H9 (cell line): ENCODE measurements around the gene PDE2A. TPM values are rescaled to one million over a fixed set of nuclear protein-coding genes. Genes with fewer than 3 reads are reported as not detected.

ENCODE experiments used
- DNase-seq: peaks from one replicate; pipeline ENCODE4 v3.0.0-alpha.2; 2017
- H2AFZ ChIP-seq: one replicate; pipeline ENCODE4 v1.6.1; 2013; ENCODE audit warnings: mild to moderate bottlenecking, low read length, control low read depth, moderate library complexity
- H2AK5ac ChIP-seq: 2 replicates; pipeline ENCODE4 v1.6.1; 2013; ENCODE audit warnings: low read length, control low read depth, mixed read lengths; ENCODE audit not compliant: insufficient read length
- H2BK120ac ChIP-seq: one replicate; pipeline ENCODE4 v1.6.1; 2013; ENCODE audit warnings: low read depth, mild to moderate bottlenecking, low read length, control low read depth, inconsistent platforms; ENCODE audit not compliant: poor library complexity, severe bottlenecking
- H2BK12ac ChIP-seq: 2 replicates; pipeline ENCODE4 v1.6.1; 2013; ENCODE audit warnings: low read length, control low read depth, mixed read lengths, low read depth; ENCODE audit not compliant: insufficient read length
- H2BK15ac ChIP-seq: 2 replicates; pipeline ENCODE4 v1.6.1; 2013; ENCODE audit warnings: low read depth, low read length, control low read depth
- H2BK20ac ChIP-seq: one replicate; pipeline ENCODE4 v1.6.1; 2013; ENCODE audit warnings: low read depth, mild to moderate bottlenecking, low read length, control low read depth, inconsistent platforms; ENCODE audit not compliant: poor library complexity, severe bottlenecking
- H2BK5ac ChIP-seq: 2 replicates; pipeline ENCODE4 v1.6.1; 2013; ENCODE audit warnings: low read length, control low read depth, mixed read lengths; ENCODE audit not compliant: insufficient read length
- H3K14ac ChIP-seq: 2 replicates; pipeline ENCODE4 v1.6.1; 2013; ENCODE audit warnings: low read length, control low read depth; ENCODE audit not compliant: insufficient read depth
- H3K18ac ChIP-seq: 2 replicates; pipeline ENCODE4 v1.6.1; 2013; ENCODE audit warnings: low read depth, mild to moderate bottlenecking, mixed read lengths, low read length, control low read depth; ENCODE audit not compliant: insufficient read length
- H3K23ac ChIP-seq: 2 replicates; pipeline ENCODE4 v1.6.1; 2013; ENCODE audit warnings: low read length, control low read depth, mixed read lengths, low read depth; ENCODE audit not compliant: insufficient read length
- H3K23me2 ChIP-seq: 2 replicates; pipeline ENCODE4 v1.6.1; 2013; ENCODE audit warnings: low read depth, mild to moderate bottlenecking, mixed read lengths, low read length, control low read depth; ENCODE audit not compliant: insufficient read length, poor library complexity, severe bottlenecking
- H3K27ac ChIP-seq: 2 replicates; pipeline ENCODE4 v1.5.1; 2013; ENCODE audit warnings: low read length, control low read depth, mixed read lengths, low read depth; ENCODE audit not compliant: insufficient read length
- H3K27me3 ChIP-seq: 2 replicates; pipeline ENCODE4 v1.6.1; 2013; ENCODE audit warnings: low read length, control low read depth, inconsistent platforms; ENCODE audit not compliant: insufficient read depth
- H3K4ac ChIP-seq: 2 replicates; pipeline ENCODE4 v1.6.1; 2013; ENCODE audit warnings: low read depth, mild to moderate bottlenecking, control low read depth, inconsistent platforms, low read length, moderate library complexity
- H3K4me1 ChIP-seq: 2 replicates; pipeline ENCODE4 v1.6.1; 2013; ENCODE audit warnings: low read length, control low read depth, inconsistent platforms; ENCODE audit not compliant: insufficient read depth
- H3K4me2 ChIP-seq: 2 replicates; pipeline ENCODE4 v1.6.1; 2013; ENCODE audit warnings: low read length, control low read depth, mixed read lengths; ENCODE audit not compliant: insufficient read length, insufficient read depth
- H3K56ac ChIP-seq: 2 replicates; pipeline ENCODE4 v1.6.1; 2013; ENCODE audit warnings: low read depth, mild to moderate bottlenecking, mixed read lengths, low read length, control low read depth; ENCODE audit not compliant: insufficient read length
- H3K79me1 ChIP-seq: 2 replicates; pipeline ENCODE4 v1.6.1; 2013; ENCODE audit warnings: low read depth, mild to moderate bottlenecking, moderate library complexity, low read length, control low read depth, inconsistent platforms; ENCODE audit not compliant: insufficient read depth, poor library complexity, severe bottlenecking
- H3K79me2 ChIP-seq: 2 replicates; pipeline ENCODE4 v1.6.1; 2013; ENCODE audit warnings: low read length, control low read depth, inconsistent platforms; ENCODE audit not compliant: insufficient read depth
- H3K9ac ChIP-seq: 2 replicates; pipeline ENCODE4 v1.6.1; 2013; ENCODE audit warnings: low read length, control low read depth, mixed read lengths; ENCODE audit not compliant: insufficient read length; ENCODE audit errors: extremely low read depth
- H3K9me3 ChIP-seq: one replicate; pipeline ENCODE4 v1.6.1; 2013; ENCODE audit warnings: low read depth, low read length, inconsistent platforms; ENCODE audit not compliant: control insufficient read depth
- H3T11ph ChIP-seq: one replicate; pipeline ENCODE4 v1.6.1; 2013; ENCODE audit warnings: mild to moderate bottlenecking, low read length, control low read depth, inconsistent platforms
- H4K20me1 ChIP-seq: one replicate; pipeline ENCODE4 v1.6.1; 2013; ENCODE audit not compliant: control insufficient read depth, insufficient read length, insufficient read depth
- H4K5ac ChIP-seq: 2 replicates; pipeline ENCODE4 v1.6.1; 2013; ENCODE audit warnings: low read depth, mild to moderate bottlenecking, mixed read lengths, low read length, control low read depth; ENCODE audit not compliant: insufficient read length
- H4K8ac ChIP-seq: replicated peaks from 2 replicates; pipeline ENCODE4 v1.6.1; 2013; ENCODE audit warnings: low read length, control low read depth, mixed read lengths, low read depth; ENCODE audit not compliant: insufficient read length
- H4K91ac ChIP-seq: 2 replicates; pipeline ENCODE4 v1.6.1; 2013; ENCODE audit warnings: low read depth, mild to moderate bottlenecking, moderate library complexity, mixed read lengths, low read length, control low read depth; ENCODE audit not compliant: insufficient read length
- H3K27ac Mint-ChIP-seq, 3 experiments: 2 replicates in 2 of 3; 3 replicates in 1 of 3; pipeline ENCODE4 v1.8.0; 2020 to 2021; ENCODE audit warnings: mixed read lengths in 3 of 3, mild to moderate bottlenecking in 1 of 3, moderate library complexity in 1 of 3
- H3K27me3 Mint-ChIP-seq: 2 replicates; pipeline ENCODE4 v1.8.0; 2021; ENCODE audit warnings: low read depth, mild to moderate bottlenecking, moderate library complexity, mixed read lengths
- H3K36me3 Mint-ChIP-seq, 3 experiments: 2 replicates in 2 of 3; 3 replicates in 1 of 3; pipeline ENCODE4 v1.8.0; 2020 to 2021; ENCODE audit warnings: low read depth in 3 of 3, mixed read lengths in 3 of 3; ENCODE audit not compliant: insufficient read depth in 1 of 3
- H3K4me1 Mint-ChIP-seq, 2 experiments: 2 replicates each; pipeline ENCODE4 v1.8.0; 2020; ENCODE audit warnings: mixed read lengths in 2 of 2
- H3K4me3 Mint-ChIP-seq, 2 experiments: 2 replicates in 1 of 2; 3 replicates in 1 of 2; pipeline ENCODE4 v1.8.0; 2020 to 2021; ENCODE audit warnings: mild to moderate bottlenecking in 2 of 2, mixed read lengths in 2 of 2, moderate library complexity in 1 of 2
- H3K9me3 Mint-ChIP-seq, 2 experiments: 2 replicates in 1 of 2; 3 replicates in 1 of 2; pipeline ENCODE4 v1.8.0; 2020; ENCODE audit warnings: mild to moderate bottlenecking in 2 of 2, mixed read lengths in 2 of 2, moderate library complexity in 1 of 2
- CTCF ChIP-seq: fragments of 200-600 bp; sonication (generic); conservative IDR thresholded peaks from 3 replicates; pipeline ENCODE4 v1.8.0; 2021; ENCODE audit warnings: antibody characterized with exemption, mild to moderate bottlenecking
- WGBS: extraction: QIAGEN DNeasy Blood & Tissue Kit; methylation state at CpG from one replicate; pipeline ENCODE4 v1.1.7; 2013; ENCODE audit warnings: missing lambda C conversion rate, low lambda C conversion rate, mixed read lengths; ENCODE audit not compliant: insufficient read length; ENCODE audit errors: extremely low coverage; 5-methylcytosine and 5-hydroxymethylcytosine counted together
- total RNA-seq: library from RNA; stranded (reverse); gene quantifications from 2 replicates; pipeline ENCODE4 v1.2.1, GENCODE V29; 2021

Gene PDE2A
- total RNA-seq, 1 experiment from 2014 or later = 3.4 TPM

- Histone ChIP-seq H3K18ac (no peak overlapping the region), H3K23ac (no peak overlapping the region), H3K23me2 (peaks cover 8% of the 10 kb centered on the region), H3K9me3 (no peaks in the 10 kb centered on the region), H2BK20ac (no peak overlapping the region), H3K56ac (no peak overlapping the region), H4K8ac (no peak overlapping the region), H3K4me1 (no peaks in the 10 kb centered on the region), H2BK5ac (no peak overlapping the region), H2BK12ac (no peak overlapping the region), H2BK120ac (no peak overlapping the region), H2AFZ (no peak overlapping the region), H3K9ac (no peak overlapping the region), H3K4ac (no peak overlapping the region), H3T11ph (no peak overlapping the region), H3K27ac (no peak overlapping the region), H3K14ac (no peak overlapping the region), H3K4me2 (no peak overlapping the region), H3K79me1 (no peaks in the 10 kb centered on the region), H4K20me1 (no peaks in the 10 kb centered on the region), H4K91ac (no peak overlapping the region), H4K5ac (no peak overlapping the region), H2AK5ac (no peak overlapping the region), H2BK15ac (no peak overlapping the region), H3K27me3 (peaks cover 3% of the 10 kb centered on the region; the same call in 1 of the 2 replicates), H3K79me2 (no peaks in the 10 kb centered on the region)
- TF ChIP-seq CTCF = no peak
- Mint-ChIP-seq H3K9me3 (no peaks in the 10 kb centered on the region), H3K27ac (no peak overlapping the region), H3K36me3 (0 out of 7 replicates have a peak, but pooled peaks cover 0 to 2% (median 0%) of the 10 kb centered on the region in 3 experiments), H3K4me1 (peaks cover 2 to 16% of the 10 kb centered on the region in 2 experiments), H3K27me3 (peaks cover 66% of the 10 kb centered on the region), H3K4me3 (no peak overlapping the region)
- WGBS = no CpG with 5 or more reads among the region's 5 CpGs
- DNase-seq = no peak
These were observed 93.2 kb downstream of the PDE2A start for GRCh38 chr11:72581067-72581466.
